ENCODE results near the gene DGKI. TPM values are rescaled to one million over a fixed set of nuclear protein-coding genes. Genes with fewer than 3 reads are reported as not detected.

Gene DGKI
- total RNA-seq, 1 experiment from 2014 or later: 0.15 TPM

- no peak overlapping the region for H2AFZ ChIP-seq (ENCODE audit: low read depth, low read length, poor library complexity, severe bottlenecking)
- no peaks in the 10 kb centered on the region for H3K79me2 ChIP-seq (ENCODE audit: insufficient read depth, low read length)
- DNase-seq (ENCODE audit: low read depth, low spot score): no peak
- RAD21 ChIA-PET (ENCODE audit: low non-redundant PET in 1 of 2, low total read pairs in 2 of 2, uncharacterized antibody in 2 of 2, unreplicated experiment in 2 of 2): no interaction called here
- no peak overlapping the region for H3K27ac ChIP-seq (ENCODE audit: low read depth, low read length)
- POLR2A ChIA-PET: no interaction called here
- H3K9me2 ChIP-seq (ENCODE audit: insufficient read depth): no peaks in the 10 kb centered on the region
- intact Hi-C loops (cut with micrococcal nuclease): no loop called here
- H3K27me3 ChIP-seq (ENCODE audit: insufficient read depth, low read length): no peaks in the 10 kb centered on the region
- peaks cover 0 to 5% of the 10 kb centered on the region in 2 experiments; a peak in 3 of 4 replicates for H3K36me3 ChIP-seq (ENCODE audit: control insufficient read depth in 1 of 2, insufficient read depth in 2 of 2, low read length in 2 of 2)
- CTCF ChIA-PET: no interaction called here
- H3K9me3 ChIP-seq (ENCODE audit: control insufficient read depth in 1 of 2, insufficient read depth in 1 of 2, low read depth in 1 of 2, low read length in 2 of 2): no peaks in the 10 kb centered on the region
- no peak overlapping the region for H3K4me2 ChIP-seq (ENCODE audit: low read length)
- no peak for ATAC-seq
- no peak overlapping the region for H3K9ac ChIP-seq (ENCODE audit: low read length)
- TF ChIP-seq EZH2phosphoT487 (IDR thresholded peaks at IDR 0.05; ENCODE audit: borderline replicate concordance) (no peak), CTCF (IDR thresholded peaks at IDR 0.05 in 2 of 3, conservative IDR thresholded peaks at IDR 0.05 in 1 of 3; ENCODE audit: borderline replicate concordance in 1 of 3, insufficient read depth in 1 of 3, low read depth in 2 of 3, low read length in 2 of 3) (no peak), ATF3 (IDR thresholded peaks at IDR 0.05) (no peak), FOSL1 (IDR thresholded peaks at IDR 0.05; ENCODE audit: low read depth) (no peak), ELF1 (IDR thresholded peaks at IDR 0.05; ENCODE audit: borderline replicate concordance, low read depth) (no peak), YY1 (IDR thresholded peaks at IDR 0.05; ENCODE audit: extremely low read depth, insufficient replicate concordance, low read depth, low read length) (no peak), RAD21 (IDR thresholded peaks at IDR 0.05; ENCODE audit: low read depth) (no peak), EGR1 (IDR thresholded peaks at IDR 0.05; ENCODE audit: low read depth) (no peak), SRF (IDR thresholded peaks at IDR 0.05; ENCODE audit: low read depth) (no peak), REST (IDR thresholded peaks at IDR 0.05; ENCODE audit: low read depth) (no peak), ZFX (IDR thresholded peaks at IDR 0.05) (no peak), ZBTB33 (IDR thresholded peaks at IDR 0.05; ENCODE audit: extremely low read depth, insufficient replicate concordance, low read length) (no peak), CBX3 (IDR thresholded peaks at IDR 0.05; ENCODE audit: low read depth) (no peak), POLR2AphosphoS5 (IDR thresholded peaks at IDR 0.05; ENCODE audit: low read depth, low read length) (no peak), EZH2 (IDR thresholded peaks at IDR 0.05) (no peak), ZNF274 (IDR thresholded peaks at IDR 0.05; ENCODE audit: low read depth, low read length) (no peak), POLR2A (IDR thresholded peaks at IDR 0.05; ENCODE audit: borderline replicate concordance, extremely low read depth, insufficient read depth, insufficient read length) (no peak), MAX (IDR thresholded peaks at IDR 0.05) (no peak), CEBPB (IDR thresholded peaks at IDR 0.05; ENCODE audit: low read depth) (no peak)
- peaks cover 6 to 9% of the 10 kb centered on the region in 2 experiments; a peak in 3 of 4 replicates for H3K4me1 ChIP-seq (ENCODE audit: control insufficient read depth in 1 of 2, insufficient read depth in 2 of 2, low read length in 2 of 2)
- BruUV-seq (replicated peaks): no TSS peak
- H4K20me1 ChIP-seq (ENCODE audit: insufficient read depth): no peaks in the 10 kb centered on the region
- H3K4me3 ChIP-seq (replicated peaks in 1 of 2; ENCODE audit: low read depth in 1 of 2, low read length in 2 of 2): no peak overlapping the region
Measured at GRCh38 chr7:137877027-137877675, 30.4 kb upstream of the DGKI start.

Data from HCT116 (cell line).